HepG2 (cell line): ENCODE results near the gene SF3B6. TPM values are rescaled to one million over a fixed set of nuclear protein-coding genes. Genes with fewer than 3 reads are reported as not detected.

Source experiments
- ARID5B ChIP-seq: IDR thresholded peaks from 2 replicates; pipeline ENCODE4 v1.4.0; 2020; ENCODE audit warnings: mild to moderate bottlenecking, missing genetic modification reagents
- FOXK1 ChIP-seq: sonication (generic); formaldehyde crosslinking; IDR thresholded peaks from 2 replicates; pipeline ENCODE4 v1.4.0; 2020; ENCODE audit warnings: low read depth, missing genetic modification reagents, borderline replicate concordance
- HNRNPLL ChIP-seq: fragments of 200-400 bp; formaldehyde crosslinking; IDR thresholded peaks from 2 replicates; pipeline ENCODE4 v1.6.1; 2017; ENCODE audit warnings: mild to moderate bottlenecking, low read depth, low read length; ENCODE audit not compliant: poor library complexity, severe bottlenecking
- KDM6A ChIP-seq: IDR thresholded peaks from 2 replicates; pipeline ENCODE4 v1.6.1; 2016; ENCODE audit warnings: low read depth
- PRDM4 ChIP-seq: sonication (generic); formaldehyde crosslinking; IDR thresholded peaks from 2 replicates; pipeline ENCODE4 v1.9.0; 2021; ENCODE audit warnings: missing genetic modification reagents, borderline replicate concordance
- SUZ12 ChIP-seq: fragments of 150-350 bp; IDR thresholded peaks from 2 replicates; pipeline ENCODE4 v1.6.1; 2014; ENCODE audit warnings: low read depth, low read length
- ZNF329 ChIP-seq: sonication (generic); formaldehyde crosslinking; IDR thresholded peaks from 2 replicates; pipeline ENCODE4 v1.9.0; 2021; ENCODE audit warnings: low read depth, mild to moderate bottlenecking, missing genetic modification reagents
- ZNF501 ChIP-seq: sonication (generic); formaldehyde crosslinking; IDR thresholded peaks from 2 replicates; pipeline ENCODE4 v1.5.1; 2020; ENCODE audit warnings: mild to moderate bottlenecking, moderate library complexity, missing genetic modification reagents
- polyA plus RNA-seq, 8 experiments: library from polyadenylated mRNA; depleted of rRNA in 3 of 8; stranded (reverse) in 7 of 8; unstranded in 1 of 8; fragments of >200 nt; fragmentation: Illumina TruSeq in 4 of 8; extraction: Trizol in 4 of 8; gene quantifications; 2 replicates each; pipeline versions ENCODE4 v1.2.1 to v1.2.3, GENCODE V29; 2011 to 2016; ENCODE audit warnings: low read depth in 4 of 8, missing spikeins in 1 of 8, mixed read lengths in 1 of 8; ENCODE audit not compliant: insufficient read depth in 1 of 8
- total RNA-seq, 5 experiments: library from RNA; depleted of rRNA; stranded (reverse); fragments of >200 nt; fragmentation: Illumina TruSeq; extraction: Trizol; gene quantifications; 2 replicates each; pipeline ENCODE4 v1.2.3, GENCODE V29; 2016; ENCODE audit warnings: low read depth in 1 of 5
- TF ChIP-seq, protein P1 (sequence below): sonication (generic); formaldehyde crosslinking; IDR thresholded peaks from 2 replicates; pipeline ENCODE4 v1.5.1; 2020; ENCODE audit warnings: mild to moderate bottlenecking, moderate library complexity, missing genetic modification reagents
- TF ChIP-seq, protein P2 (sequence below): sonication (generic); formaldehyde crosslinking; IDR thresholded peaks from 2 replicates; pipeline ENCODE4 v1.4.0; 2020; ENCODE audit warnings: missing genetic modification reagents, mild to moderate bottlenecking, borderline replicate concordance
- TF ChIP-seq, protein P3 (sequence below): sonication (generic); formaldehyde crosslinking; IDR thresholded peaks from 2 replicates; pipeline ENCODE4 v1.4.0; 2020; ENCODE audit warnings: missing genetic modification reagents, borderline replicate concordance

The SF3B6 gene
- total and polyA plus RNA-seq, 2 of the 13 experiments (the other 11 are each of a cell fraction or from before 2014, with no cell fraction given), result 177 to 182 TPM

DNA sequence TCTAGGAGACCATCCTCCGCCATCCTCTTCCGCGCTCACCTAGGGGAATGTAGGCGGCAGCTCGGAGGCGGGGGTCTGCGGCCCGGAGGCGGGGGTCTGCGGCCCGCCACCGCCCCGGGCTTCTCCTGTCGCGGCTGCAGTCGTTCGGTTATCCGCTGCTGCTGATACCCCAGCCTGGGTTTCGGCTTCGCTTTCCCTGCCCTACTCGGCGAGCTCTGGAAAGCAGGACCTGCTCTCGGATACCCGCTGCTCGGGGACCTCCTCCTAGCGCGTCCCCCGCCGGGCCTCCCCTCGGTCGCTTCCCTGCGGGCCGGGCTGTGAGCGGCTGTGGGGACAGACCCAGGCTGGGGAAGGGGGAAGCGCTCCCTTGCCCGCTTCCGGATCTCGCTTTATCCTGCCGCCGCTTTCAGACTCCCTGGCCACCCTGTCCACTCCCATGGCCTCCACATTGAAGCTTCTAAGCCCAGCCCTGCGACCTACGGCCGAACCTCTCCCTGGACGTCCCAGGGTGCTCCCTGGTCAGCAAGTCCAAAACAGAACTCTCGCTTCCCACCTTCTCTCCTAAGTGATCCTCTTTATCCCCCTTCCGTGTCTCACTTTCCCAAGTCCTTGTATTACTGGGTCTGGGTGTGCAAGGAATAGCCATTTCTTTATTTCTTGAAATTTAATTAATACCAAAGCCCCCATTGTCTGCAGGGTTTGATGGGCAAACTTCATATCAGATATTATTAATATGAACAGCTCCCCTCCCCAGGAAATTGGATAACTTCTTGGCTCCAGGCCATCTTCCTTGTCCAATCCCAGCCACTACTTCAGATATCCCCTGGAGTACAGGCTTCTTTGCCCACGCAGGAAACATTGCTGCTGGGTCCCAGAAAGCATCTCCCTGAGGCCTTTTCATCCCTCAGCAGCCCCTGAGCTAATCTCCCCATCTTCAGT lies 25.8 kb downstream of the SF3B6 start (continued):
- TF ChIP-seq FOXK1 (no peak), HNRNPLL (no peak), PRDM4 (CRISPR knock-in tag) (no peak), ZNF501 (no peak), KDM6A (CRISPR knock-in tag) (no peak), ARID5B (CRISPR knock-in tag) (peak; percentile 15; the same call in 1 of the 2 replicates), ZNF329 (no peak; the same call in 1 of the 2 replicates), SUZ12 (no peak)
- TF ChIP-seq, protein P1, sequence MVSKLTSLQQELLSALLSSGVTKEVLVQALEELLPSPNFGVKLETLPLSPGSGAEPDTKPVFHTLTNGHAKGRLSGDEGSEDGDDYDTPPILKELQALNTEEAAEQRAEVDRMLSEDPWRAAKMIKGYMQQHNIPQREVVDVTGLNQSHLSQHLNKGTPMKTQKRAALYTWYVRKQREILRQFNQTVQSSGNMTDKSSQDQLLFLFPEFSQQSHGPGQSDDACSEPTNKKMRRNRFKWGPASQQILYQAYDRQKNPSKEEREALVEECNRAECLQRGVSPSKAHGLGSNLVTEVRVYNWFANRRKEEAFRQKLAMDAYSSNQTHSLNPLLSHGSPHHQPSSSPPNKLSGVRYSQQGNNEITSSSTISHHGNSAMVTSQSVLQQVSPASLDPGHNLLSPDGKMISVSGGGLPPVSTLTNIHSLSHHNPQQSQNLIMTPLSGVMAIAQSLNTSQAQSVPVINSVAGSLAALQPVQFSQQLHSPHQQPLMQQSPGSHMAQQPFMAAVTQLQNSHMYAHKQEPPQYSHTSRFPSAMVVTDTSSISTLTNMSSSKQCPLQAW (CRISPR knock-in tag), result no peak
- TF ChIP-seq, protein P2, sequence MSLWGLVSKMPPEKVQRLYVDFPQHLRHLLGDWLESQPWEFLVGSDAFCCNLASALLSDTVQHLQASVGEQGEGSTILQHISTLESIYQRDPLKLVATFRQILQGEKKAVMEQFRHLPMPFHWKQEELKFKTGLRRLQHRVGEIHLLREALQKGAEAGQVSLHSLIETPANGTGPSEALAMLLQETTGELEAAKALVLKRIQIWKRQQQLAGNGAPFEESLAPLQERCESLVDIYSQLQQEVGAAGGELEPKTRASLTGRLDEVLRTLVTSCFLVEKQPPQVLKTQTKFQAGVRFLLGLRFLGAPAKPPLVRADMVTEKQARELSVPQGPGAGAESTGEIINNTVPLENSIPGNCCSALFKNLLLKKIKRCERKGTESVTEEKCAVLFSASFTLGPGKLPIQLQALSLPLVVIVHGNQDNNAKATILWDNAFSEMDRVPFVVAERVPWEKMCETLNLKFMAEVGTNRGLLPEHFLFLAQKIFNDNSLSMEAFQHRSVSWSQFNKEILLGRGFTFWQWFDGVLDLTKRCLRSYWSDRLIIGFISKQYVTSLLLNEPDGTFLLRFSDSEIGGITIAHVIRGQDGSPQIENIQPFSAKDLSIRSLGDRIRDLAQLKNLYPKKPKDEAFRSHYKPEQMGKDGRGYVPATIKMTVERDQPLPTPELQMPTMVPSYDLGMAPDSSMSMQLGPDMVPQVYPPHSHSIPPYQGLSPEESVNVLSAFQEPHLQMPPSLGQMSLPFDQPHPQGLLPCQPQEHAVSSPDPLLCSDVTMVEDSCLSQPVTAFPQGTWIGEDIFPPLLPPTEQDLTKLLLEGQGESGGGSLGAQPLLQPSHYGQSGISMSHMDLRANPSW (CRISPR knock-in tag), result no peak
- TF ChIP-seq, protein P3, sequence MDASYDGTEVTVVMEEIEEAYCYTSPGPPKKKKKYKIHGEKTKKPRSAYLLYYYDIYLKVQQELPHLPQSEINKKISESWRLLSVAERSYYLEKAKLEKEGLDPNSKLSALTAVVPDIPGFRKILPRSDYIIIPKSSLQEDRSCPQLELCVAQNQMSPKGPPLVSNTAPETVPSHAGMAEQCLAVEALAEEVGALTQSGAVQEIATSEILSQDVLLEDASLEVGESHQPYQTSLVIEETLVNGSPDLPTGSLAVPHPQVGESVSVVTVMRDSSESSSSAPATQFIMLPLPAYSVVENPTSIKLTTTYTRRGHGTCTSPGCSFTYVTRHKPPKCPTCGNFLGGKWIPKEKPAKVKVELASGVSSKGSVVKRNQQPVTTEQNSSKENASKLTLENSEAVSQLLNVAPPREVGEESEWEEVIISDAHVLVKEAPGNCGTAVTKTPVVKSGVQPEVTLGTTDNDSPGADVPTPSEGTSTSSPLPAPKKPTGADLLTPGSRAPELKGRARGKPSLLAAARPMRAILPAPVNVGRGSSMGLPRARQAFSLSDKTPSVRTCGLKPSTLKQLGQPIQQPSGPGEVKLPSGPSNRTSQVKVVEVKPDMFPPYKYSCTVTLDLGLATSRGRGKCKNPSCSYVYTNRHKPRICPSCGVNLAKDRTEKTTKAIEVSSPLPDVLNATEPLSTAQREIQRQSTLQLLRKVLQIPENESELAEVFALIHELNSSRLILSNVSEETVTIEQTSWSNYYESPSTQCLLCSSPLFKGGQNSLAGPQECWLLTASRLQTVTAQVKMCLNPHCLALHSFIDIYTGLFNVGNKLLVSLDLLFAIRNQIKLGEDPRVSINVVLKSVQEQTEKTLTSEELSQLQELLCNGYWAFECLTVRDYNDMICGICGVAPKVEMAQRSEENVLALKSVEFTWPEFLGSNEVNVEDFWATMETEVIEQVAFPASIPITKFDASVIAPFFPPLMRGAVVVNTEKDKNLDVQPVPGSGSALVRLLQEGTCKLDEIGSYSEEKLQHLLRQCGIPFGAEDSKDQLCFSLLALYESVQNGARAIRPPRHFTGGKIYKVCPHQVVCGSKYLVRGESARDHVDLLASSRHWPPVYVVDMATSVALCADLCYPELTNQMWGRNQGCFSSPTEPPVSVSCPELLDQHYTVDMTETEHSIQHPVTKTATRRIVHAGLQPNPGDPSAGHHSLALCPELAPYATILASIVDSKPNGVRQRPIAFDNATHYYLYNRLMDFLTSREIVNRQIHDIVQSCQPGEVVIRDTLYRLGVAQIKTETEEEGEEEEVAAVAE (CRISPR knock-in tag), result no peak
